Neural cell (in vitro differentiated cells): ENCODE measurements around the gene AGBL1. TPM values are rescaled to one million over a fixed set of nuclear protein-coding genes. Genes with fewer than 3 reads are reported as not detected.

ENCODE experiments used
- H2AFZ ChIP-seq: fragments of 200-600, 300-800 bp; sonication (generic), shearing (Covaris generic); 2 replicates; pipeline ENCODE4 v1.6.0; 2014; ENCODE audit warnings: low read depth, mild to moderate bottlenecking, antibody characterized with exemption, low read length, moderate library complexity
- H3F3A ChIP-seq: fragments of 200-600 bp; shearing (Covaris generic); 2 replicates; pipeline ENCODE4 v1.6.1; 2016; ENCODE audit warnings: mild to moderate bottlenecking, moderate library complexity, mixed read lengths, antibody characterized with exemption, low read length; ENCODE audit not compliant: insufficient read depth, poor library complexity, severe bottlenecking
- H3K27ac ChIP-seq: fragments of 200-600, 300-800 bp; sonication (generic), shearing (Covaris generic); 2 replicates; pipeline ENCODE4 v1.5.1; 2014; ENCODE audit warnings: mild to moderate bottlenecking, low read length, moderate library complexity
- H3K27me3 ChIP-seq: fragments of 300-800, 200-600 bp; sonication (generic), shearing (Covaris generic); 2 replicates; pipeline ENCODE4 v1.6.0; 2014; ENCODE audit warnings: mild to moderate bottlenecking, low read depth, low read length, moderate library complexity; ENCODE audit not compliant: insufficient read depth
- H3K36me3 ChIP-seq: fragments of 300-800, 200-600 bp; sonication (generic), shearing (Covaris generic); 2 replicates; pipeline ENCODE4 v1.5.1; 2014; ENCODE audit warnings: mild to moderate bottlenecking, antibody characterized with exemption, low read length, moderate library complexity; ENCODE audit not compliant: insufficient read depth
- H3K4me2 ChIP-seq: fragments of 300-800, 200-600 bp; sonication (generic), shearing (Covaris generic); 2 replicates; pipeline ENCODE4 v1.6.0; 2014; ENCODE audit warnings: mild to moderate bottlenecking, low read length
- H3K4me3 ChIP-seq: fragments of 300-800, 200-600 bp; sonication (generic), shearing (Covaris generic); 2 replicates; pipeline ENCODE4 v1.5.1; 2014; ENCODE audit warnings: mild to moderate bottlenecking, low read length, moderate library complexity
- H3K79me2 ChIP-seq: fragments of 200-600 bp; shearing (Covaris generic); replicated peaks from 2 replicates; pipeline ENCODE4 v1.6.0; 2014; ENCODE audit warnings: mild to moderate bottlenecking, low read length, moderate library complexity; ENCODE audit not compliant: insufficient read depth
- H3K9ac ChIP-seq: fragments of 300-800, 200-600 bp; sonication (generic), shearing (Covaris generic); 2 replicates; pipeline ENCODE4 v1.6.1; 2016; ENCODE audit warnings: mild to moderate bottlenecking, low read length, mixed read lengths
- H3K9me2 ChIP-seq: fragments of 200-600 bp; shearing (Covaris generic); 2 replicates; pipeline ENCODE4 v1.6.1; 2016; ENCODE audit warnings: mild to moderate bottlenecking, low read length, mixed read lengths; ENCODE audit not compliant: insufficient read depth
- H3K9me3 ChIP-seq: fragments of 200-600, 300-800 bp; sonication (generic), shearing (Covaris generic); 2 replicates; pipeline ENCODE4 v1.6.1; 2016; ENCODE audit warnings: mild to moderate bottlenecking, mixed run types, low read length, moderate library complexity, mixed read lengths
- H4K20me1 ChIP-seq: fragments of 200-600 bp; shearing (Covaris generic); 2 replicates; pipeline ENCODE4 v1.6.1; 2016; ENCODE audit warnings: mild to moderate bottlenecking, mixed run types; ENCODE audit not compliant: insufficient read depth
- CTCF ChIP-seq: fragments of 450-650 bp; IDR thresholded peaks from 2 replicates; pipeline ENCODE4 v1.5.1; 2014; ENCODE audit warnings: antibody characterized with exemption, mild to moderate bottlenecking, moderate library complexity; ENCODE audit not compliant: poor library complexity, severe bottlenecking
- EP300 ChIP-seq: fragments of 450-650 bp; conservative IDR thresholded peaks from 2 replicates; pipeline ENCODE4 v1.6.1; 2014; ENCODE audit warnings: antibody characterized with exemption, mild to moderate bottlenecking, moderate library complexity; ENCODE audit not compliant: poor library complexity, severe bottlenecking
- EZH2 ChIP-seq: fragments of 200-600, 300-800 bp; shearing (Covaris generic), sonication (generic); IDR thresholded peaks from 2 replicates; pipeline ENCODE4 v1.6.1; 2014; ENCODE audit warnings: antibody characterized with exemption, low read length, borderline replicate concordance, mild to moderate bottlenecking; ENCODE audit not compliant: insufficient read depth, poor library complexity, severe bottlenecking
- MXI1 ChIP-seq: fragments of 450-650 bp; conservative IDR thresholded peaks from 2 replicates; pipeline ENCODE4 v1.6.1; 2014; ENCODE audit warnings: antibody characterized with exemption, mild to moderate bottlenecking; ENCODE audit not compliant: poor library complexity, severe bottlenecking
- POLR2AphosphoS5 ChIP-seq: IDR thresholded peaks from 2 replicates; pipeline ENCODE4 v1.6.1; 2012
- RAD21 ChIP-seq: fragments of 450-650 bp; conservative IDR thresholded peaks from 2 replicates; pipeline ENCODE4 v1.6.1; 2014; ENCODE audit warnings: antibody characterized with exemption, mild to moderate bottlenecking, moderate library complexity
- REST ChIP-seq: IDR thresholded peaks from 2 replicates; pipeline ENCODE4 v1.6.1; 2012; ENCODE audit warnings: borderline replicate concordance
- SMC3 ChIP-seq: fragments of 450-650 bp; conservative IDR thresholded peaks from 2 replicates; pipeline ENCODE4 v1.6.1; 2014; ENCODE audit warnings: antibody characterized with exemption, mild to moderate bottlenecking, moderate library complexity; ENCODE audit not compliant: poor library complexity
- TAF1 ChIP-seq: IDR thresholded peaks from 2 replicates; pipeline ENCODE4 v1.6.1; 2012; ENCODE audit warnings: low read depth
- polyA plus RNA-seq: library from polyadenylated mRNA; depleted of rRNA; stranded (reverse); fragments of >200 nt; gene quantifications from 2 replicates; pipeline ENCODE4 v1.2.3, GENCODE V29; 2014

The AGBL1 gene
- polyA plus RNA-seq, 1 donor from 2014 or later = 0.12 TPM

GRCh38 chr15:86570738-86571137 lies 491.1 kb downstream of the AGBL1 start:
- TF ChIP-seq RAD21 (no peak), MXI1 (no peak), EZH2 (no peak), POLR2AphosphoS5 (no peak), CTCF (no peak), REST (no peak), SMC3 (no peak), EP300 (no peak)
- Histone ChIP-seq H3K27me3 (no peaks in the 10 kb centered on the region), H2AFZ (no peak overlapping the region), H3K4me3 (no peak overlapping the region), H3K79me2 (no peaks in the 10 kb centered on the region), H4K20me1 (no peaks in the 10 kb centered on the region), H3K9me2 (no peaks in the 10 kb centered on the region), H3K36me3 (no peaks in the 10 kb centered on the region), H3K9me3 (no peaks in the 10 kb centered on the region), H3F3A (no peaks in the 10 kb centered on the region), H3K4me2 (no peak overlapping the region), H3K27ac (no peak overlapping the region), H3K9ac (no peak overlapping the region)

- H3F3A ChIP-seq = no peaks in the 10 kb centered on the region
- no peaks in the 10 kb centered on the region for H3K79me2 ChIP-seq
- H3K9me2 ChIP-seq = no peaks in the 10 kb centered on the region
- no peak overlapping the region for H3K9ac ChIP-seq
- no peak overlapping the region for H3K27ac ChIP-seq
- no peaks in the 10 kb centered on the region for H3K9me3 ChIP-seq
- no peaks in the 10 kb centered on the region for H4K20me1 ChIP-seq
- TF ChIP-seq SMC3 (no peak), EZH2 (no peak), RAD21 (no peak), EP300 (no peak), REST (no peak), POLR2AphosphoS5 (no peak), TAF1 (no peak), CTCF (no peak), MXI1 (no peak)
- no peaks in the 10 kb centered on the region for H3K36me3 ChIP-seq
- H3K4me3 ChIP-seq = no peak overlapping the region
- no peak overlapping the region for H2AFZ ChIP-seq
- no peaks in the 10 kb centered on the region for H3K27me3 ChIP-seq
- no peak overlapping the region for H3K4me2 ChIP-seq
Observed at GRCh38 chr15:86571873-86572272, 492.2 kb downstream of the AGBL1 start.
